HepG2 (cell line): Measurements from ENCODE around the gene RGS19. TPM values are rescaled to one million over a fixed set of nuclear protein-coding genes. Genes with fewer than 3 reads are reported as not detected.
A peak's percentile ranks its signal among the peaks of the same experiment; 100 is the strongest.

Source experiments
- AHR ChIP-seq: IDR thresholded peaks from 2 replicates; pipeline ENCODE4 v1.6.1; 2018; ENCODE audit warnings: missing genetic modification reagents, missing compliant biosample characterization
- ARNT2 ChIP-seq: sonication (generic); formaldehyde crosslinking; IDR thresholded peaks from 2 replicates; pipeline ENCODE4 v1.8.0; 2022; ENCODE audit warnings: mild to moderate bottlenecking, low read depth, missing genetic modification reagents, moderate library complexity
- DMAP1 ChIP-seq: IDR thresholded peaks from 2 replicates; pipeline ENCODE4 v1.6.1; 2016
- GTF3A ChIP-seq: sonication (generic); formaldehyde crosslinking; conservative IDR thresholded peaks from 2 replicates; pipeline ENCODE4 v1.4.0; 2020; ENCODE audit warnings: mild to moderate bottlenecking, missing genetic modification reagents
- HNRNPLL ChIP-seq: fragments of 200-400 bp; formaldehyde crosslinking; IDR thresholded peaks from 2 replicates; pipeline ENCODE4 v1.6.1; 2017; ENCODE audit warnings: mild to moderate bottlenecking, low read depth, low read length; ENCODE audit not compliant: poor library complexity, severe bottlenecking
- HOXA3 ChIP-seq: sonication (generic); formaldehyde crosslinking; IDR thresholded peaks from 2 replicates; pipeline ENCODE4 v1.5.0; 2020; ENCODE audit warnings: missing genetic modification reagents
- KLF13 ChIP-seq: sonication (generic); formaldehyde crosslinking; IDR thresholded peaks from 2 replicates; pipeline ENCODE4 v1.4.0; 2020; ENCODE audit warnings: mild to moderate bottlenecking, missing genetic modification reagents
- MAFG ChIP-seq: sonication (generic); formaldehyde crosslinking; IDR thresholded peaks from 2 replicates; pipeline ENCODE4 v1.5.1; 2020; ENCODE audit warnings: mild to moderate bottlenecking, missing genetic modification reagents
- MAFK ChIP-seq, 2 experiments: IDR thresholded peaks in 1 of 2; conservative IDR thresholded peaks in 1 of 2; 2 replicates each; pipeline ENCODE4 v1.6.1; 2011; ENCODE audit warnings: improper control_type of control experiment in 2 of 2, low read length in 2 of 2
- MTF2 ChIP-seq: sonication (generic); formaldehyde crosslinking; IDR thresholded peaks from 2 replicates; pipeline ENCODE4 v1.5.0; 2020; ENCODE audit warnings: missing genetic modification reagents, borderline replicate concordance
- NR2F6 ChIP-seq, 2 experiments: IDR thresholded peaks; 2 replicates each; pipeline ENCODE4 v1.6.1; 2016; ENCODE audit warnings: antibody characterized with exemption in 1 of 2, mild to moderate bottlenecking in 1 of 2
- NRL ChIP-seq: sonication (generic); formaldehyde crosslinking; IDR thresholded peaks from 2 replicates; pipeline ENCODE4 v1.5.0; 2020; ENCODE audit warnings: missing genetic modification reagents, mild to moderate bottlenecking, moderate library complexity, borderline replicate concordance
- PAX8 ChIP-seq: sonication (generic); formaldehyde crosslinking; IDR thresholded peaks from 2 replicates; pipeline ENCODE4 v1.8.0; 2022; ENCODE audit warnings: mild to moderate bottlenecking, missing genetic modification reagents, borderline replicate concordance
- POLR2A ChIP-seq, 2 experiments: IDR thresholded peaks; 2 replicates each; pipeline ENCODE4 v1.6.1; 2011; ENCODE audit warnings: low read depth in 2 of 2, low read length in 2 of 2, mild to moderate bottlenecking in 1 of 2, moderate library complexity in 1 of 2; ENCODE audit not compliant: insufficient read depth in 1 of 2
- RAD21 ChIP-seq: fragments of 450-650 bp; formaldehyde crosslinking; IDR thresholded peaks from 2 replicates; pipeline ENCODE4 v1.5.0; 2020; ENCODE audit warnings: mild to moderate bottlenecking
- RFXAP ChIP-seq: sonication (generic); formaldehyde crosslinking; IDR thresholded peaks from 2 replicates; pipeline ENCODE4 v1.4.0; 2020; ENCODE audit warnings: missing genetic modification reagents, borderline replicate concordance
- SIN3A ChIP-seq: IDR thresholded peaks from 2 replicates; pipeline ENCODE4 v1.6.1; 2011; ENCODE audit warnings: low read depth, mild to moderate bottlenecking, control low read depth, low read length, borderline replicate concordance
- SKIL ChIP-seq: sonication (generic); formaldehyde crosslinking; IDR thresholded peaks from 2 replicates; pipeline ENCODE4 v1.8.0; 2022; ENCODE audit warnings: missing genetic modification reagents, mild to moderate bottlenecking, moderate library complexity, borderline replicate concordance
- STAT5B ChIP-seq: sonication (generic); formaldehyde crosslinking; IDR thresholded peaks from 2 replicates; pipeline ENCODE4 v1.4.0; 2020; ENCODE audit warnings: missing genetic modification reagents
- TAF1 ChIP-seq: sonication (generic); formaldehyde crosslinking; IDR thresholded peaks from 2 replicates; pipeline ENCODE4 v1.4.0; 2020; ENCODE audit warnings: missing genetic modification reagents
- THAP11 ChIP-seq: IDR thresholded peaks from 2 replicates; pipeline ENCODE4 v1.6.1; 2016; ENCODE audit warnings: missing biosample characterization, missing genetic modification reagents
- TOPORS ChIP-seq: sonication (generic); formaldehyde crosslinking; IDR thresholded peaks from 2 replicates; pipeline ENCODE4 v1.8.0; 2023; ENCODE audit warnings: mild to moderate bottlenecking, missing genetic modification reagents
- YY1 ChIP-seq: IDR thresholded peaks from 2 replicates; pipeline ENCODE4 v1.6.1; 2011; ENCODE audit warnings: low read length, low read depth, moderate library complexity, mild to moderate bottlenecking; ENCODE audit not compliant: insufficient read depth, insufficient replicate concordance
- ZBTB7B ChIP-seq: sonication (generic); formaldehyde crosslinking; IDR thresholded peaks from 2 replicates; pipeline ENCODE4 v1.4.0; 2020; ENCODE audit warnings: missing genetic modification reagents
- ZNF225 ChIP-seq: sonication (generic); formaldehyde crosslinking; IDR thresholded peaks from 2 replicates; pipeline ENCODE4 v1.4.0; 2020; ENCODE audit warnings: mild to moderate bottlenecking, missing genetic modification reagents
- ZNF329 ChIP-seq: sonication (generic); formaldehyde crosslinking; IDR thresholded peaks from 2 replicates; pipeline ENCODE4 v1.9.0; 2021; ENCODE audit warnings: low read depth, mild to moderate bottlenecking, missing genetic modification reagents
- ZNF33A ChIP-seq: sonication (generic); formaldehyde crosslinking; IDR thresholded peaks from 2 replicates; pipeline ENCODE4 v1.5.1; 2020; ENCODE audit warnings: missing genetic modification reagents, mild to moderate bottlenecking, moderate library complexity, borderline replicate concordance
- ZNF558 ChIP-seq: sonication (generic); formaldehyde crosslinking; IDR thresholded peaks from 2 replicates; pipeline ENCODE4 v1.9.0; 2022; ENCODE audit warnings: mild to moderate bottlenecking, missing genetic modification reagents, borderline replicate concordance
- ZNF776 ChIP-seq: sonication (generic); formaldehyde crosslinking; IDR thresholded peaks from 2 replicates; pipeline ENCODE4 v1.4.0; 2020; ENCODE audit warnings: mild to moderate bottlenecking, missing genetic modification reagents
- ZNF777 ChIP-seq: sonication (generic); formaldehyde crosslinking; IDR thresholded peaks from 2 replicates; pipeline ENCODE4 v1.4.0; 2020; ENCODE audit warnings: missing genetic modification reagents
- ZSCAN12 ChIP-seq: sonication (generic); formaldehyde crosslinking; IDR thresholded peaks from 2 replicates; pipeline ENCODE4 v1.9.0; 2021; ENCODE audit warnings: mild to moderate bottlenecking, missing genetic modification reagents
- polyA plus RNA-seq, 8 experiments: library from polyadenylated mRNA; depleted of rRNA in 3 of 8; stranded (reverse) in 7 of 8; unstranded in 1 of 8; fragments of >200 nt; fragmentation: Illumina TruSeq in 4 of 8; extraction: Trizol in 4 of 8; gene quantifications; 2 replicates each; pipeline versions ENCODE4 v1.2.1 to v1.2.3, GENCODE V29; 2011 to 2016; ENCODE audit warnings: low read depth in 4 of 8, missing spikeins in 1 of 8, mixed read lengths in 1 of 8; ENCODE audit not compliant: insufficient read depth in 1 of 8
- total RNA-seq, 5 experiments: library from RNA; depleted of rRNA; stranded (reverse); fragments of >200 nt; fragmentation: Illumina TruSeq; extraction: Trizol; gene quantifications; 2 replicates each; pipeline ENCODE4 v1.2.3, GENCODE V29; 2016; ENCODE audit warnings: low read depth in 1 of 5

Gene RGS19
- total and polyA plus RNA-seq, 2 of the 13 experiments (the other 11 are each of a cell fraction or from before 2014, with no cell fraction given), result 10.7 to 11.9 TPM

GRCh38 chr20:64049060-64049877 lies 30.0 kb downstream of the RGS19 start, which contains the start of gene SOX18 (continued):
- TF ChIP-seq SKIL, result no peak
- TF ChIP-seq ZNF225 (CRISPR knock-in tag), result no peak
- no peak for TF ChIP-seq MTF2 (CRISPR knock-in tag)
- peak; percentile 27 to 29; a peak in 1 of 4 replicates for TF ChIP-seq MAFK (conservative IDR thresholded peaks at IDR 0.05 in 1 of 2, IDR thresholded peaks at IDR 0.05 in 1 of 2; ENCODE audit: low read length in 2 of 2)
- TF ChIP-seq NRL (CRISPR knock-in tag), result 0 out of 2 replicates have a peak, but pooled peaks have one; percentile 18
- TF ChIP-seq DMAP1 (CRISPR knock-in tag), result peak; percentile 35; the same call in 1 of the 2 replicates
- TF ChIP-seq TOPORS (CRISPR knock-in tag), result no peak
- peak; percentile 44 for TF ChIP-seq YY1
- TF ChIP-seq THAP11, result peak; percentile 18; the same call in 1 of the 2 replicates
- TF ChIP-seq ZNF329 (CRISPR knock-in tag), result 0 out of 2 replicates have a peak, but pooled peaks have one; percentile 54
- TF ChIP-seq HNRNPLL, result peak; percentile 65
- TF ChIP-seq RAD21 (CRISPR knock-in tag), result peak; percentile 45; the same call in 1 of the 2 replicates
- no peak for TF ChIP-seq GTF3A
- 0 out of 4 replicates have a peak, but pooled peaks of 1 of the 2 experiments have one; percentile 32 for TF ChIP-seq POLR2A (IDR thresholded peaks at IDR 0.05; ENCODE audit: insufficient read depth in 1 of 2, low read depth in 2 of 2, low read length in 2 of 2)
- peak; percentile 48 for TF ChIP-seq HOXA3 (CRISPR knock-in tag)
- no peak for TF ChIP-seq MAFG (CRISPR knock-in tag)
- peak; percentile 38; the same call in 1 of the 2 replicates for TF ChIP-seq SIN3A
- 0 out of 2 replicates have a peak, but pooled peaks have one; percentile 14 for TF ChIP-seq AHR (CRISPR knock-in tag)
- TF ChIP-seq NR2F6 (IDR thresholded peaks at IDR 0.05), result no peak
- TF ChIP-seq NR2F6 (CRISPR knock-in tag; IDR thresholded peaks at IDR 0.05), result 0 out of 2 replicates have a peak, but pooled peaks have one; percentile 31
- no peak for TF ChIP-seq KLF13 (CRISPR knock-in tag)
- TF ChIP-seq STAT5B, result no peak
- peak; percentile 59; the same call in 1 of the 2 replicates for TF ChIP-seq ZNF558 (CRISPR knock-in tag)
- peak; percentile 32; the same call in 1 of the 2 replicates for TF ChIP-seq ZNF777 (CRISPR knock-in tag)
- TF ChIP-seq ZBTB7B (CRISPR knock-in tag), result no peak
- no peak for TF ChIP-seq ZSCAN12 (CRISPR knock-in tag)
- TF ChIP-seq ARNT2 (CRISPR knock-in tag), result peak; percentile 33; the same call in 1 of the 2 replicates
- TF ChIP-seq PAX8, result 0 out of 2 replicates have a peak, but pooled peaks have one; percentile 68
- peak; percentile 52 for TF ChIP-seq TAF1
- no peak; the same call in 1 of the 2 replicates for TF ChIP-seq RFXAP (CRISPR knock-in tag)
- TF ChIP-seq ZNF776, result 0 out of 2 replicates have a peak, but pooled peaks have one; percentile 13
- no peak for TF ChIP-seq ZNF33A (CRISPR knock-in tag)
